Measurements from ENCODE around the gene LZTS2. TPM values are rescaled to one million over a fixed set of nuclear protein-coding genes. Genes with fewer than 3 reads are reported as not detected.
"Not testable (repeated sequence)": the region's sequence is repeated elsewhere in the genome, so short reads cannot be mapped to it uniquely, and the experiment has no call there.

LZTS2 gene
- total and polyA plus RNA-seq, 9 donors: 35.6 to 72.0 (median 62.9) TPM

DNA sequence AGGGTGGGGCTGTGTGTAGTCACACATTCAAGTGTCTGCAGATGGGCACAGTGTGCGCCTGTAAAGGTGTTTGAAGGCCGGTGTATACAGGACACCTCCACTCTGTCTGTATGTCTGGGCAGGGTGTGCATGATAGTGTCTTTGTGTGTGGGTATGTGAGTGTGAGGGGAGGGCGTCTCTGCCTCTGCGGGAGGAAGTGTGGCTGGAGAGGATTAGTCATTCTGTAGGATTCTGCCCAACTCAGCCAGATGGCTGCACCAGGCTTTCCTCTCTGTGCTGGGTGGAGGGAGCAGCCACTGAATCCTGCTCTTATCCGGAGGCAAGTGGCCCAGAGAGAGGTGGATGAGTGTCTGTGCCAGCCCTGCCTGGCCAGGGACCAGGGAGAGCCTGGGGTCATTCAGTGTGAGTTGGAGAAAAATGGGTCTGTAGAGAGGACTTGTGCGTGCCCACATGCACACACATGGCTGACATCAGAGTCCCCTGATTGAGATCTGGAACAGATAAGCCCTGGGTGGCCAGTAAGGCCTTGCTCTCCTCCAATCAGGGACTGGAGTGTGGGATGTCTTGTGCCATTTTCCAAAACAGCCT, 33.1 kb downstream of the LZTS2 start:
- peak; percentile 91 for DNase-seq

GRCh38 chr10:101033276-101033675, 33.7 kb downstream of the LZTS2 start:
- Histone ChIP-seq H3K27ac (ENCODE audit: low read length) (peak overlapping the region; percentile 97), H3K27me3 (ENCODE audit: control insufficient read depth, insufficient read depth, low read length) (peaks cover 16% of the 10 kb centered on the region), H3K9me3 (replicated peaks; ENCODE audit: control insufficient read depth, low read depth, low read length) (no peaks in the 10 kb centered on the region), H3K4me3 (ENCODE audit: low read length) (peak overlapping the region; percentile 84), H3K36me3 (ENCODE audit: control insufficient read depth, insufficient read depth, low read length) (peaks cover 35% of the 10 kb centered on the region), H3K4me1 (ENCODE audit: control insufficient read depth, insufficient read depth, low read length) (peaks cover 46% of the 10 kb centered on the region)
- no CpG with 5 or more reads among the region's 3 CpGs for WGBS (ENCODE audit: insufficient coverage)
- DNase-seq: no peak

More for the DNA sequence above, 33.1 kb downstream of the LZTS2 start:
- peaks cover 18% of the 10 kb centered on the region for H3K27me3 ChIP-seq (ENCODE audit: control insufficient read depth, insufficient read depth, low read length)
- peaks cover 48% of the 10 kb centered on the region for H3K4me1 ChIP-seq (ENCODE audit: control insufficient read depth, insufficient read depth, low read length)
- peak overlapping the region; percentile 84 for H3K4me3 ChIP-seq (ENCODE audit: low read length)
- H3K27ac ChIP-seq (ENCODE audit: low read length): peak overlapping the region; percentile 97
- peaks cover 30% of the 10 kb centered on the region for H3K36me3 ChIP-seq (ENCODE audit: control insufficient read depth, insufficient read depth, low read length)
- WGBS (ENCODE audit: insufficient coverage): 20% methylated on average over 4 of the region's 6 CpGs
- no peaks in the 10 kb centered on the region for H3K9me3 ChIP-seq (replicated peaks; ENCODE audit: control insufficient read depth, low read depth, low read length)

DNA sequence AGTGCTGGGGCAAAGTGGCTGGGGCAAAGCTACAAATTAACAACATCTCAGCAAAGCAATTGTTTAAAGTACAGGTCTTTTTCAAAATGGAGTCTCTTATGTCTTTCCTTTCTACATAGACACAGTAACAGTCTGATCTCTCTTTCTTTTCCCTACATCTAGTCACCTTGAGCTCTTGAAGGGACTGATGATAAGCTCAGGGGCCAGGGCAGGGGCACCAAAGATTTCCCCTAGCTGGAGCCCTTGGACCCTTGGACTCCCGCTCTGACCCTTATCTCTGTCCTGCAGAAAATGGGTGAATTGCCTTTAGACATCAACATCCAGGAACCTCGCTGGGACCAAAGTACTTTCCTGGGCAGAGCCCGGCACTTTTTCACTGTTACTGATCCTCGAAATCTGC, 34.8 kb downstream of the LZTS2 start:
- peaks cover 46% of the 10 kb centered on the region for H3K36me3 ChIP-seq (ENCODE audit: control insufficient read depth, insufficient read depth, low read length)
- 86% methylated on average over 4 of the region's 4 CpGs for WGBS (ENCODE audit: insufficient coverage)
- H3K4me3 ChIP-seq (ENCODE audit: low read length); H3K9me3 ChIP-seq (replicated peaks; ENCODE audit: control insufficient read depth, low read depth, low read length); DNase-seq; H3K27me3 ChIP-seq (ENCODE audit: control insufficient read depth, insufficient read depth, low read length); H3K27ac ChIP-seq (ENCODE audit: low read length): not testable (repeated sequence)
- peaks cover 38% of the 10 kb centered on the region for H3K4me1 ChIP-seq (ENCODE audit: control insufficient read depth, insufficient read depth, low read length)

- no peak for DNase-seq
- no peaks in the 10 kb centered on the region for H3K9me3 ChIP-seq (replicated peaks; ENCODE audit: control insufficient read depth, low read depth, low read length)
- no peak overlapping the region for H3K27ac ChIP-seq (ENCODE audit: low read length)
- WGBS (ENCODE audit: insufficient coverage): 66% methylated on average over 6 of the region's 7 CpGs
- peaks cover 49% of the 10 kb centered on the region for H3K36me3 ChIP-seq (ENCODE audit: control insufficient read depth, insufficient read depth, low read length)
- H3K27me3 ChIP-seq (ENCODE audit: control insufficient read depth, insufficient read depth, low read length): peaks cover 1% of the 10 kb centered on the region
- H3K4me3 ChIP-seq (ENCODE audit: low read length): no peak overlapping the region
- H3K4me1 ChIP-seq (ENCODE audit: control insufficient read depth, insufficient read depth, low read length): peaks cover 29% of the 10 kb centered on the region
These were observed 35.7 kb downstream of the LZTS2 start for GRCh38 chr10:101035314-101035713.

- Histone ChIP-seq H3K36me3 (ENCODE audit: control insufficient read depth, insufficient read depth, low read length) (peaks cover 49% of the 10 kb centered on the region), H3K9me3 (replicated peaks; ENCODE audit: control insufficient read depth, low read depth, low read length) (no peaks in the 10 kb centered on the region), H3K27ac (ENCODE audit: low read length) (no peak overlapping the region), H3K27me3 (ENCODE audit: control insufficient read depth, insufficient read depth, low read length) (no peaks in the 10 kb centered on the region), H3K4me1 (ENCODE audit: control insufficient read depth, insufficient read depth, low read length) (peaks cover 25% of the 10 kb centered on the region), H3K4me3 (ENCODE audit: low read length) (no peak overlapping the region)
- WGBS (ENCODE audit: insufficient coverage): 74% methylated on average over 5 of the region's 10 CpGs
- no peak for DNase-seq
These were observed 36.5 kb downstream of the LZTS2 start for GRCh38 chr10:101035916-101036702.

GRCh38 chr10:101036726-101037125, 37.1 kb downstream of the LZTS2 start:
- no peak for DNase-seq
- Histone ChIP-seq H3K27me3 (ENCODE audit: control insufficient read depth, insufficient read depth, low read length) (no peaks in the 10 kb centered on the region), H3K36me3 (ENCODE audit: control insufficient read depth, insufficient read depth, low read length) (peaks cover 49% of the 10 kb centered on the region), H3K4me3 (ENCODE audit: low read length) (no peak overlapping the region), H3K27ac (ENCODE audit: low read length) (no peak overlapping the region), H3K4me1 (ENCODE audit: control insufficient read depth, insufficient read depth, low read length) (peaks cover 25% of the 10 kb centered on the region), H3K9me3 (replicated peaks; ENCODE audit: control insufficient read depth, low read depth, low read length) (no peaks in the 10 kb centered on the region)
- 92% methylated on average over 2 of the region's 7 CpGs for WGBS (ENCODE audit: insufficient coverage)

- 29% methylated on average over 4 of the region's 5 CpGs for WGBS (ENCODE audit: insufficient coverage)
- peaks cover 49% of the 10 kb centered on the region for H3K36me3 ChIP-seq (ENCODE audit: control insufficient read depth, insufficient read depth, low read length)
These were observed 38.9 kb downstream of the LZTS2 start for GRCh38 chr10:101038484-101038883.

GRCh38 chr10:101040061-101040460, 40.5 kb downstream of the LZTS2 start:
- H3K36me3 ChIP-seq (ENCODE audit: control insufficient read depth, insufficient read depth, low read length): peaks cover 46% of the 10 kb centered on the region
- 86% methylated on average over 1 of the region's 3 CpGs for WGBS (ENCODE audit: insufficient coverage)
- H3K4me1 ChIP-seq (ENCODE audit: control insufficient read depth, insufficient read depth, low read length): peaks cover 24% of the 10 kb centered on the region
- H3K9me3 ChIP-seq (replicated peaks; ENCODE audit: control insufficient read depth, low read depth, low read length): no peaks in the 10 kb centered on the region
- H3K27me3 ChIP-seq (ENCODE audit: control insufficient read depth, insufficient read depth, low read length): peaks cover 2% of the 10 kb centered on the region
- no peak overlapping the region for H3K27ac ChIP-seq (ENCODE audit: low read length)
- no peak for DNase-seq
- H3K4me3 ChIP-seq (ENCODE audit: low read length): no peak overlapping the region

More at GRCh38 chr10:101038484-101038883, 38.9 kb downstream of the LZTS2 start:
- DNase-seq: no peak
- Histone ChIP-seq H3K27ac (ENCODE audit: low read length) (no peak overlapping the region), H3K4me1 (ENCODE audit: control insufficient read depth, insufficient read depth, low read length) (peaks cover 23% of the 10 kb centered on the region), H3K9me3 (replicated peaks; ENCODE audit: control insufficient read depth, low read depth, low read length) (no peaks in the 10 kb centered on the region), H3K4me3 (ENCODE audit: low read length) (no peak overlapping the region), H3K27me3 (ENCODE audit: control insufficient read depth, insufficient read depth, low read length) (no peaks in the 10 kb centered on the region)

DNA sequence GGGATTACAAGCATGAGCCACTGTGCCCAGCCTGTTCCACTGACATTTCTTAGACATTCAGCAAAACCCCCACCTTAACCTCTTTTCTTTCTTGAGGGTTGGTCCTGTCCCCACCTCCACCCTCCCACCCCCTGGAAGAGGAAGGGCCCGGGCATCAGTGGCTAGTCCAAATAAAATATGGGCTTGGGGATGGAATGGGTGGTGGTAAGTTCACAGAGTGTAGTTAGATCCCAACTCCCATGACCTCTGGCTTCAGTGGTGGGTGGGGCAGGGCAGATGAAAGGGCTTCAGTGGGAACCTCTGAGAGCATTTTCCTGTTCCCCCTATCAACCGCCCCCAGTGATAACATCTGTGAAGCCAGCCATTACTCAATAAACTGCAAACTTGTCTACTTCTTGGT, 41.2 kb downstream of the LZTS2 start:
- Histone ChIP-seq H3K4me3 (ENCODE audit: low read length) (no peak overlapping the region), H3K9me3 (replicated peaks; ENCODE audit: control insufficient read depth, low read depth, low read length) (no peaks in the 10 kb centered on the region), H3K4me1 (ENCODE audit: control insufficient read depth, insufficient read depth, low read length) (peaks cover 24% of the 10 kb centered on the region), H3K27me3 (ENCODE audit: control insufficient read depth, insufficient read depth, low read length) (peaks cover 8% of the 10 kb centered on the region), H3K27ac (ENCODE audit: low read length) (no peak overlapping the region), H3K36me3 (ENCODE audit: control insufficient read depth, insufficient read depth, low read length) (peaks cover 38% of the 10 kb centered on the region)
- no peak for DNase-seq
- WGBS (ENCODE audit: insufficient coverage): 0% methylated on average over 1 of the region's 2 CpGs

DNA sequence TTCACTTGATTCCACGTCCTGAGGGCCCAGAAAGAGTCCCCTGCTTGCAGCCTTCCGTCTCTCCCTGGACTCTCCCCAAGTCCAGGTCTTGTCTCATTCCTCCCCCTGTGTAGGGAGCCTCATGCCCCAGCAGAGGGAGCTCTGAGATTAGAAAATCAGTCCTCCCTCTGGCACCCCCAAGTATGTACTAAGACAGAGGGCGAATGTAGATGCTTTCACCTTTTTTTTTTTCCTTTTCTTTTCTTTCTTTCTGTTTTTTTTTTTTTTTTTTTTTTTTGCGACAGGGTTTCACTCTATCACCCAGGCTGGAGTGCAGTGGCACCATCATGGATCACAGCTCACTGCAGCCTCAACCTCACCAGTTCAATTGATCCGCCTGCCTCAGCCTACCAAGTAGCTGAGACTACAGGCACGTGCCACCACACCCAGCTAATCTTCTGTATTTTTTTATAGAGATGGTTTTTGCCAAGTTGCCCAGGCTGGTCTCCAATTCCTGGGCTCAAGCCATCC, 41.7 kb downstream of the LZTS2 start:
- DNase-seq: peak; percentile 95
- H3K27me3 ChIP-seq (ENCODE audit: control insufficient read depth, insufficient read depth, low read length): peaks cover 13% of the 10 kb centered on the region
- peak overlapping the region; percentile 20 for H3K27ac ChIP-seq (ENCODE audit: low read length)
- no peaks in the 10 kb centered on the region for H3K9me3 ChIP-seq (replicated peaks; ENCODE audit: control insufficient read depth, low read depth, low read length)
- peaks cover 34% of the 10 kb centered on the region for H3K36me3 ChIP-seq (ENCODE audit: control insufficient read depth, insufficient read depth, low read length)
- peaks cover 24% of the 10 kb centered on the region for H3K4me1 ChIP-seq (ENCODE audit: control insufficient read depth, insufficient read depth, low read length)
- H3K4me3 ChIP-seq (ENCODE audit: low read length): no peak overlapping the region
- WGBS (ENCODE audit: insufficient coverage): 33% methylated on average over 3 of the region's 6 CpGs
